Stimulated activated CD4-positive, alpha-beta T cell treated with anti-CD3 and anti-CD28 coated beads, Interleukin-1b, Interleukin-23, amount 100 ng/mL, for 1 hour (primary cell): Measurements from ENCODE around the gene ZNF692.
"Not testable (repeated sequence)": the region's sequence is repeated elsewhere in the genome, so short reads cannot be mapped to it uniquely, and the experiment has no call there.

Source experiments
- DNase-seq, 2 donors: peaks; one replicate each; pipeline ENCODE4 v3.0.0-alpha.2; 2020; ENCODE audit warnings: low read depth in 2 of 2

Gene ZNF692

GRCh38 chr1:248849637-248850036 is 9.2 kb downstream of the ZNF692 start:
- DNase-seq = no peak

GRCh38 chr1:248849152-248849551 is 9.7 kb downstream of the ZNF692 start:
- DNase-seq = no peak

- DNase-seq = no peak
Observed at GRCh38 chr1:248848602-248849001, 10.3 kb downstream of the ZNF692 start.

GRCh38 chr1:248847956-248848561 is 10.8 kb downstream of the ZNF692 start:
- DNase-seq = no peak

GRCh38 chr1:248847181-248847955 is 11.5 kb downstream of the ZNF692 start:
- DNase-seq = no peak

GRCh38 chr1:248844526-248844925 is 14.4 kb downstream of the ZNF692 start:
- no peak for DNase-seq

- no peak for DNase-seq
Observed at GRCh38 chr1:248843687-248844086, 15.2 kb downstream of the ZNF692 start.

GRCh38 chr1:248842781-248843331 is 16.0 kb downstream of the ZNF692 start:
- no peak for DNase-seq

GRCh38 chr1:248841702-248842395 is 17.0 kb downstream of the ZNF692 start:
- no peak for DNase-seq

- no peak for DNase-seq
Observed at GRCh38 chr1:248840946-248841345, 17.9 kb downstream of the ZNF692 start.

- no peak for DNase-seq
Observed at GRCh38 chr1:248839168-248839555, 19.7 kb downstream of the ZNF692 start.

- peak; percentile 61 to 72 for DNase-seq
Observed at GRCh38 chr1:248838357-248839167, 20.3 kb downstream of the ZNF692 start.

GRCh38 chr1:248837781-248838356 is 21.0 kb downstream of the ZNF692 start, which contains the start of gene ZNF672:
Gene ZNF672, plus strand, starts transcription at chr1:248838224. Its CDS starts 9,051 bp downstream, at chr1:248847275.
- peak; percentile 81 to 86 for DNase-seq

- no peak for DNase-seq
Observed at GRCh38 chr1:248837045-248837780, 21.7 kb downstream of the ZNF692 start.

- no peak for DNase-seq
Observed at GRCh38 chr1:248834343-248834940, 24.4 kb downstream of the ZNF692 start.

GRCh38 chr1:248831842-248832241 is 27.0 kb downstream of the ZNF692 start:
- DNase-seq = no peak

GRCh38 chr1:248830718-248831017 is 28.2 kb downstream of the ZNF692 start:
- DNase-seq = not testable (repeated sequence)

- DNase-seq = no peak
Observed at GRCh38 chr1:248828845-248829244, 30.0 kb downstream of the ZNF692 start.

- peak; percentile 66 to 69 for DNase-seq
Observed at GRCh38 chr1:248825909-248826760, 32.8 kb downstream of the ZNF692 start, which contains the start of gene SH3BP5L. Gene SH3BP5L, minus strand, starts transcription at chr1:248825915. Its CDS starts 980 bp downstream, at chr1:248824935.
